ENCODE measurements around the gene RBFOX2.

RBFOX2 gene

DNA sequence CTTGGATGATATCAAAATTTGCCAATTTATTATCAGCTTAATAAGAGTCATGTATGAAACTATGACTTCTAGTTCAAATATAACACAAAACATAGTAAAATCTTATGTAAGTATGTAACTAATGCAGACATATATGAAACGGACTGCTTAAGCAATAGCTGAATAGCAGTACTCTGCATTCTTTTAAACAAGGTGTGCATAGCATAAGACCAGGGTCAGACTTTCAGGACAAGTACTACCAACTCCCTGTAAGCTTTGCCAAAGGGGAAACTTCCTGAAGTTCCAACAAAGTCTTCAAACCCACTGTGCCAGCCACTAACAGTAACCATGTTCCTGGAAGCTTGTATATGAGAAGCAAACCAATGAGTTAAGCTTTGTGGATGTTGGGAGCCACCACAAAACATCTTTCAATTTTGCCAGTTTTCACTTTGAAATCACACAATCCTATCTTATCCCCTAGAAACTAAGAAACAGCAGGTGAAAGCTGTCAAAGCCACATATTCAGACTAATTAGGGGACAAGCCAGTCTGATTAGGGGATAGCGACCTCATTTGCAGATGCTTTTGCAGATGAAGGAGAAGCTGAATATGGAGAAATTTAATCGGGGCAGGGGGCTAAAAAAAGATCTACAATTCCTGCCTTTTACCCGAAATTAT lies 13.3 kb downstream of the RBFOX2 start:
- no peak for TF ChIP-seq CEBPB (IDR thresholded peaks at IDR 0.05)
- TF ChIP-seq TAF1 (IDR thresholded peaks at IDR 0.05; ENCODE audit: low read depth): no peak
- TF ChIP-seq FOXM1 (IDR thresholded peaks at IDR 0.05; ENCODE audit: borderline replicate concordance, low read depth): no peak
- TF ChIP-seq USF1 (IDR thresholded peaks at IDR 0.05): no peak
- no peak for TF ChIP-seq YY1 (IDR thresholded peaks at IDR 0.05; ENCODE audit: low read depth)

DNA sequence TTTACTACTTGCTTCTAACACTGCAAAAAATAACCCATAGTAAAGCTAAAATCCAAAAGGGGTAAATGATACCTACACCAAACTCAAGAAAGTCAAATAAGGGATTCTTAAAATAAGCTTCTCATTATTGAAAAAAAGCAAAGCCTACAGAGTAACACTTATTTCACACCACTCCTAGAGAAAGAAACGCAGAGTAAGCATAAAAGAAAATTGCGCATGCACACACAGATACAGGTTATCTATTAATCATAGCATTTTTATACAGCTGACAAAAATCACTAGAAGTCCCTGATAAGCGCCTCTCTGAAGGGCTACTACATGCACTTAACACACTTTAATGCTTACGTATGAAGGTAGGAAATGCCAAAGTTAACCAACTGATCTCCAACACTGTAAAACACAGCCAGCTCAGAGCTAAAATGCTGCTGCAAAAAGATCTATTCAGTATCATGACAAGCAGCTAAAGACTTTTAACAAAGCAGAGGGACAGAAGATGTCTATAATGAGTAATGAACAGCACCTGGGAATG lies 14.0 kb downstream of the RBFOX2 start:
- TF ChIP-seq YY1 (IDR thresholded peaks at IDR 0.05; ENCODE audit: low read depth): no peak
- TF ChIP-seq NFIC (IDR thresholded peaks at IDR 0.05): no peak
- TF ChIP-seq TCF12 (IDR thresholded peaks at IDR 0.05; ENCODE audit: low read depth): no peak

DNA sequence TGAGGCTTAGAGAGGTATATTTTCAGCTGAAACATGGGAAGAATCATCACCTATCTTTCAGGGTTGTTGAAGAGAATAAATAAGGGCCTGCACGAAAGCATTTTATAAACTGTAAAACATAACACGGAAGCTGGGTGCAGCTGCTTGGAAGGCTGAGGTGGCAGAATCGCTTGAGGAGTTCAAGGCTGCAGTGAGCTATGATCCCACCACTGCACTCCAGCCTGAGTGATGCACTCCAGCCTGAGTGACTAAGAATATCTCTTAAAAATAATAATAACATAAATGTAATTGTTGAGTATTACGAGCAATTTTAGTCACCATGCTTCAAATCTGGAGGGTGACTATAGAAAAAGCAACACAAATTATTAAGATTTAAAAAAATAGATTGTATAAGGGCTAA lies 16.3 kb downstream of the RBFOX2 start:
- no peak for TF ChIP-seq YY1 (IDR thresholded peaks at IDR 0.05; ENCODE audit: low read depth)

DNA sequence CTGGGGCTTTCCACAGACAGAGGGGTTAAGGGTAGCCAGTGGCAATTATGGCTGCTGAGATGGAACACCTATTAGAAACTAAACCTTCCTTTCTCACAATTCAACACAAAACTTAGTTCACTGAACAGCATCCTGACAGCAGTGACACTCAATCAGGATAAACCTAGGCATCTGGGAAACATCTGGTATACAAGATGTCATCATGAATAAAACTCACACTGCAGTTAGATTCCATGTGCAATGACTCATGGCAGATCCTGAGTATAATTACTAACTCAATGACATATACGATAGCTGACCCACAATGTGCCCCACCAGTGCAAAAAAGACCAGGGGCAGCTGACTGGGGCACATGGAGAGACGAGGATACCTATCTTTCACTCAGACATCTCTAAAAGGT lies 17.7 kb downstream of the RBFOX2 start:
- TF ChIP-seq NFIC (IDR thresholded peaks at IDR 0.05) (no peak), CEBPB (IDR thresholded peaks at IDR 0.05) (no peak), FOXM1 (IDR thresholded peaks at IDR 0.05; ENCODE audit: borderline replicate concordance, low read depth) (no peak)

DNA sequence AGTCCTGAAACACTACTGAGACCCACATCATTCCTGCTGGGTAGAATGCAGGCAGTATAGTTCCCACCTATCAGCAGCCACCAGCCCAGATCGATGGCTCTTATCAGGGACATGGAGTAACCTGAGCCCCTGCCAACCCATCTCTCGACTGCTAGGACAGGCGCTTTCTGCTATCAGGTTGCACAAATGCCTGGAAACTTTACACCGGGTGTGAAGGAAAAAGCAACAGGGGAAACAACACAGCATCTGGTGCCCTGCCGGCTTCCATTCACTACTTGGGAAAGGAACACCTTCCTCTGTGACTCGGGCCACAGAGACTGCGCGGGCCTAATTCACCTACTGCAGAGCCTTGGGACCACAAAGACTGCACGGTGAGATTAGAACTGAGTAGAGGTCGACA lies 18.5 kb downstream of the RBFOX2 start:
- TF ChIP-seq EGR1 (IDR thresholded peaks at IDR 0.05) (no peak), FOXM1 (IDR thresholded peaks at IDR 0.05; ENCODE audit: borderline replicate concordance, low read depth) (no peak), TAF1 (IDR thresholded peaks at IDR 0.05; ENCODE audit: low read depth) (no peak)

- TF ChIP-seq ZBTB7A (IDR thresholded peaks at IDR 0.05; ENCODE audit: low read depth) (no peak), TEAD4 (IDR thresholded peaks at IDR 0.05) (no peak), CEBPB (IDR thresholded peaks at IDR 0.05) (no peak), NFIC (IDR thresholded peaks at IDR 0.05) (no peak), RAD21 (IDR thresholded peaks at IDR 0.05; ENCODE audit: low read depth) (no peak), EP300 (IDR thresholded peaks at IDR 0.05; ENCODE audit: borderline replicate concordance) (no peak)
Observed at GRCh38 chr22:36009085-36009484, 19.5 kb downstream of the RBFOX2 start.

DNA sequence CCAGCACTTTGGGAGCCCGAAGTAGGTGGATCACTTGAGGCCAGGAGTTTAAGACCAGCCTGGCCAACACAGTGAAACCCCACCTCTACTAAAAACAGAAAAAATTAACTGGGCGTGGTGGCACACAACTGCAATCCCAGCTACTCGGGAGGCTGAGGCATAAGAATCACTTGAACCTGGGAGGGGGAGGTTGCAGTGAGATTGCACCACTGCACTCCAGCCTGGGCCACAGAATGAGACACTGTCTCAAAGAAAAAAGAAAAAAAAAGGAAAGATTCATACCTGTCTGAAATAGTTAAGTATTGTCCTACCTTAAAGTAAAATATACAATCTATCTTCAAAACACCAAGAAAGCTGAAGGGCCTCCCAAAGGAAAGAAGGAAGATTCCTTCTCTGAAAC lies 20.1 kb downstream of the RBFOX2 start:
- TF ChIP-seq, protein P1, sequence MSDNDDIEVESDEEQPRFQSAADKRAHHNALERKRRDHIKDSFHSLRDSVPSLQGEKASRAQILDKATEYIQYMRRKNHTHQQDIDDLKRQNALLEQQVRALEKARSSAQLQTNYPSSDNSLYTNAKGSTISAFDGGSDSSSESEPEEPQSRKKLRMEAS (IDR thresholded peaks at IDR 0.05): no peak
- TF ChIP-seq CEBPB (IDR thresholded peaks at IDR 0.05) (no peak), ZBTB7A (IDR thresholded peaks at IDR 0.05; ENCODE audit: low read depth) (no peak), RAD21 (IDR thresholded peaks at IDR 0.05; ENCODE audit: low read depth) (no peak), YY1 (IDR thresholded peaks at IDR 0.05; ENCODE audit: low read depth) (no peak), FOXM1 (IDR thresholded peaks at IDR 0.05; ENCODE audit: borderline replicate concordance, low read depth) (no peak), TAF1 (IDR thresholded peaks at IDR 0.05; ENCODE audit: low read depth) (no peak), TCF12 (IDR thresholded peaks at IDR 0.05; ENCODE audit: low read depth) (no peak), TEAD4 (IDR thresholded peaks at IDR 0.05) (no peak), CREB1 (IDR thresholded peaks at IDR 0.05; ENCODE audit: low read depth) (no peak), NFIC (IDR thresholded peaks at IDR 0.05) (no peak), EGR1 (IDR thresholded peaks at IDR 0.05) (no peak), USF1 (IDR thresholded peaks at IDR 0.05) (no peak)
- TF ChIP-seq, protein P2, sequence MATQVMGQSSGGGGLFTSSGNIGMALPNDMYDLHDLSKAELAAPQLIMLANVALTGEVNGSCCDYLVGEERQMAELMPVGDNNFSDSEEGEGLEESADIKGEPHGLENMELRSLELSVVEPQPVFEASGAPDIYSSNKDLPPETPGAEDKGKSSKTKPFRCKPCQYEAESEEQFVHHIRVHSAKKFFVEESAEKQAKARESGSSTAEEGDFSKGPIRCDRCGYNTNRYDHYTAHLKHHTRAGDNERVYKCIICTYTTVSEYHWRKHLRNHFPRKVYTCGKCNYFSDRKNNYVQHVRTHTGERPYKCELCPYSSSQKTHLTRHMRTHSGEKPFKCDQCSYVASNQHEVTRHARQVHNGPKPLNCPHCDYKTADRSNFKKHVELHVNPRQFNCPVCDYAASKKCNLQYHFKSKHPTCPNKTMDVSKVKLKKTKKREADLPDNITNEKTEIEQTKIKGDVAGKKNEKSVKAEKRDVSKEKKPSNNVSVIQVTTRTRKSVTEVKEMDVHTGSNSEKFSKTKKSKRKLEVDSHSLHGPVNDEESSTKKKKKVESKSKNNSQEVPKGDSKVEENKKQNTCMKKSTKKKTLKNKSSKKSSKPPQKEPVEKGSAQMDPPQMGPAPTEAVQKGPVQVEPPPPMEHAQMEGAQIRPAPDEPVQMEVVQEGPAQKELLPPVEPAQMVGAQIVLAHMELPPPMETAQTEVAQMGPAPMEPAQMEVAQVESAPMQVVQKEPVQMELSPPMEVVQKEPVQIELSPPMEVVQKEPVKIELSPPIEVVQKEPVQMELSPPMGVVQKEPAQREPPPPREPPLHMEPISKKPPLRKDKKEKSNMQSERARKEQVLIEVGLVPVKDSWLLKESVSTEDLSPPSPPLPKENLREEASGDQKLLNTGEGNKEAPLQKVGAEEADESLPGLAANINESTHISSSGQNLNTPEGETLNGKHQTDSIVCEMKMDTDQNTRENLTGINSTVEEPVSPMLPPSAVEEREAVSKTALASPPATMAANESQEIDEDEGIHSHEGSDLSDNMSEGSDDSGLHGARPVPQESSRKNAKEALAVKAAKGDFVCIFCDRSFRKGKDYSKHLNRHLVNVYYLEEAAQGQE (IDR thresholded peaks at IDR 0.05; ENCODE audit: low read depth): no peak

- no peak for TF ChIP-seq YY1 (IDR thresholded peaks at IDR 0.05; ENCODE audit: low read depth)
- TF ChIP-seq ZBTB7A (IDR thresholded peaks at IDR 0.05; ENCODE audit: low read depth): no peak
- TF ChIP-seq RAD21 (IDR thresholded peaks at IDR 0.05; ENCODE audit: low read depth): no peak
- TF ChIP-seq, protein P2 (IDR thresholded peaks at IDR 0.05; ENCODE audit: low read depth): no peak
- no peak for TF ChIP-seq CEBPB (IDR thresholded peaks at IDR 0.05)
- TF ChIP-seq FOXM1 (IDR thresholded peaks at IDR 0.05; ENCODE audit: borderline replicate concordance, low read depth): no peak
- no peak for TF ChIP-seq NFIC (IDR thresholded peaks at IDR 0.05)
- no peak for TF ChIP-seq TAF1 (IDR thresholded peaks at IDR 0.05; ENCODE audit: low read depth)
- no peak for TF ChIP-seq EGR1 (IDR thresholded peaks at IDR 0.05)
- no peak for TF ChIP-seq EP300 (IDR thresholded peaks at IDR 0.05; ENCODE audit: borderline replicate concordance)
Observed at GRCh38 chr22:36008131-36008530, 20.5 kb downstream of the RBFOX2 start.

Measured in Ishikawa (cell line).